GM12878 (cell line): ENCODE results near the gene HORMAD2. TPM values are rescaled to one million over a fixed set of nuclear protein-coding genes. Genes with fewer than 3 reads are reported as not detected.

Source experiments
- ATAC-seq: fragments of 200-7000 bp; cut with Tn5 transposase; 3 replicates; pipeline ENCODE4 v1.9.1; 2020; ENCODE audit warnings: mild to moderate bottlenecking, moderate library complexity
- BruUV-seq: library from RNA; stranded (reverse); fragments of 400-500 nt; replicated peaks from 2 replicates; lab custom pipeline; 2021; lab: Mats Ljungman, UMichigan
- CTCF ChIA-PET: fragments of 300-600 bp; sonication (Branson Sonifier 250); formaldehyde crosslinking; extraction: SDS; loops from one replicate; lab custom pipeline; 2021; ENCODE audit warnings: inconsistent platforms; lab: Yijun Ruan, JAX
- POLR2A ChIA-PET: fragments of 350-600 bp; formaldehyde crosslinking; extraction: SDS; loops from one replicate; lab custom pipeline; 2021; ENCODE audit warnings: inconsistent platforms; lab: Charles Lee
- RAD21 ChIA-PET: fragments of 300-600 bp; sonication (Branson Sonifier 250); formaldehyde crosslinking; loops from one replicate; lab custom pipeline; 2023; ENCODE audit warnings: antibody characterized with exemption; ENCODE audit not compliant: unreplicated experiment; lab: Charles Lee
- SMC1A ChIA-PET: fragments of 300-600 bp; sonication (Branson Sonifier 250); formaldehyde crosslinking; loops from one replicate; lab custom pipeline; 2023; ENCODE audit not compliant: unreplicated experiment, uncharacterized antibody; lab: Charles Lee
- DNase-seq: peaks from one replicate; pipeline ENCODE4 v3.0.0-alpha.2; 2011; ENCODE audit warnings: low read depth, low spot score
- FAIRE-seq: peaks from 3 replicates; lab custom pipeline; 2011; peaks lifted over from hg19 to GRCh38; lab: Jason Lieb, UNC
- H2AFZ ChIP-seq: 2 replicates; pipeline ENCODE4 v1.6.0; 2011; ENCODE audit warnings: low read depth, low read length, control low read depth; ENCODE audit not compliant: control insufficient read depth
- H3K27ac ChIP-seq: 2 replicates; pipeline ENCODE4 v1.5.1; 2011; ENCODE audit warnings: control low read depth; ENCODE audit not compliant: control insufficient read depth, insufficient read depth
- H3K27me3 ChIP-seq, 2 experiments: replicated peaks in 1 of 2; 2 replicates each; pipeline versions ENCODE4 v1.6.0 to v1.6.1; 2011; ENCODE audit warnings: low read length in 1 of 2; ENCODE audit not compliant: control insufficient read depth in 2 of 2, insufficient read depth in 2 of 2
- H3K36me3 ChIP-seq, 2 experiments: 2 replicates each; pipeline ENCODE4 v1.5.1; 2011; ENCODE audit warnings: low read length in 1 of 2; ENCODE audit not compliant: control insufficient read depth in 2 of 2, insufficient read depth in 2 of 2
- H3K4me1 ChIP-seq: 2 replicates; pipeline ENCODE4 v1.6.1; 2011; ENCODE audit warnings: mild to moderate bottlenecking, low read length, moderate library complexity, mixed read lengths; ENCODE audit not compliant: control insufficient read depth, insufficient read depth
- H3K4me2 ChIP-seq: 2 replicates; pipeline ENCODE4 v1.6.0; 2011; ENCODE audit warnings: control low read depth; ENCODE audit not compliant: control insufficient read depth, insufficient read depth
- H3K4me3 ChIP-seq: fragments of 200-600 bp; sonication (generic); 2 replicates; pipeline ENCODE4 v1.5.1; 2016
- H3K79me2 ChIP-seq: 2 replicates; pipeline ENCODE4 v1.6.0; 2011; ENCODE audit warnings: low read length; ENCODE audit not compliant: control insufficient read depth, insufficient read depth
- H3K9ac ChIP-seq: 2 replicates; pipeline ENCODE4 v1.8.0; 2011; ENCODE audit warnings: low read length, control low read depth, mixed read lengths; ENCODE audit not compliant: control insufficient read depth, insufficient read depth
- H3K9me3 ChIP-seq: replicated peaks from 3 replicates; pipeline ENCODE4 v1.5.1; 2011; ENCODE audit warnings: mild to moderate bottlenecking, low read length; ENCODE audit not compliant: control insufficient read depth, insufficient read depth
- H4K20me1 ChIP-seq: 2 replicates; pipeline ENCODE4 v1.6.0; 2011; ENCODE audit not compliant: control insufficient read depth, insufficient read depth
- ATF3 ChIP-seq: IDR thresholded peaks from 2 replicates; pipeline ENCODE4 v1.6.1; 2011; ENCODE audit warnings: low read depth, mild to moderate bottlenecking, low read length, moderate library complexity, borderline replicate concordance; ENCODE audit errors: extremely low read depth
- BCLAF1 ChIP-seq: fragments of 450-650 bp; IDR thresholded peaks from 2 replicates; pipeline ENCODE4 v1.6.1; 2017; ENCODE audit warnings: antibody characterized with exemption, mild to moderate bottlenecking, moderate library complexity
- CHD1 ChIP-seq: IDR thresholded peaks from 2 replicates; pipeline ENCODE4 v1.6.1; 2012; ENCODE audit warnings: low read depth, low read length, improper control_type of control experiment
- CREM ChIP-seq: IDR thresholded peaks from 2 replicates; pipeline ENCODE4 v1.6.1; 2014; ENCODE audit warnings: antibody characterized with exemption, low read depth
- IKZF2 ChIP-seq, 2 experiments: fragments of 450-650 bp; IDR thresholded peaks; 2 replicates each; pipeline ENCODE4 v1.6.1; 2017; ENCODE audit warnings: mild to moderate bottlenecking in 2 of 2, moderate library complexity in 2 of 2
- KDM1A ChIP-seq: fragments of 200-600 bp; sonication (generic); IDR thresholded peaks from 2 replicates; pipeline ENCODE4 v1.6.1; 2016; ENCODE audit warnings: borderline replicate concordance
- NFIC ChIP-seq: IDR thresholded peaks from 2 replicates; pipeline ENCODE4 v1.6.1; 2012; ENCODE audit warnings: low read depth, mild to moderate bottlenecking, inconsistent platforms, low read length, moderate library complexity
- NFYA ChIP-seq: IDR thresholded peaks from 2 replicates; pipeline ENCODE4 v1.6.1; 2011; ENCODE audit warnings: low read depth, mild to moderate bottlenecking, low read length, improper control_type of control experiment, borderline replicate concordance
- STAT1 ChIP-seq: fragments of 450-650 bp; conservative IDR thresholded peaks from 2 replicates; pipeline ENCODE4 v1.6.1; 2014; ENCODE audit warnings: antibody characterized with exemption, mild to moderate bottlenecking
- SUPT20H ChIP-seq: IDR thresholded peaks from 2 replicates; pipeline ENCODE4 v1.6.1; 2011; ENCODE audit warnings: low read depth, mild to moderate bottlenecking, low read length, moderate library complexity, borderline replicate concordance; ENCODE audit not compliant: control insufficient read depth
- TCF3 ChIP-seq: IDR thresholded peaks from 2 replicates; pipeline ENCODE4 v1.6.1; 2012; ENCODE audit warnings: low read depth, mild to moderate bottlenecking, low read length, borderline replicate concordance; ENCODE audit not compliant: insufficient read depth
- YBX1 ChIP-seq: fragments of 450-650 bp; IDR thresholded peaks from 2 replicates; pipeline ENCODE4 v1.6.1; 2016; ENCODE audit warnings: antibody characterized with exemption
- ZNF592 ChIP-seq: fragments of 450-650 bp; IDR thresholded peaks from 2 replicates; pipeline ENCODE4 v1.6.1; 2017; ENCODE audit warnings: mild to moderate bottlenecking, moderate library complexity
- WGBS: methylation state at CpG from one replicate; pipeline ENCODE4 v1.1.6; 2016; ENCODE audit warnings: low lambda C conversion rate; ENCODE audit not compliant: insufficient replicate concordance, insufficient coverage; ENCODE audit errors: missing lambda C conversion rate; 5-methylcytosine and 5-hydroxymethylcytosine counted together
- in situ Hi-C: fragments of 300-500 bp; cut with MboI; formaldehyde crosslinking; loops from 9 replicates; pipeline ENCODE4 v1.14.3; 2018; ENCODE audit warnings: mixed read lengths
- intact Hi-C: fragments of 100-400 bp; cut with micrococcal nuclease; formaldehyde crosslinking; loops from one replicate; pipeline ENCODE4 v1.14.2; 2022; ENCODE audit not compliant: unreplicated experiment
- polyA plus RNA-seq, 11 experiments: library from polyadenylated mRNA; depleted of rRNA in 4 of 11; unstranded in 6 of 11; stranded (reverse) in 5 of 11; fragments of >200 nt; fragmentation: Nextera tagmentation in 4 of 11; fragmentation: Illumina TruSeq in 1 of 11; extraction: Ambion mirVana in 4 of 11; extraction: Trizol in 1 of 11; gene quantifications; 1 replicate in 1 of 11; 2 replicates in 10 of 11; pipeline versions ENCODE4 v1.2.1 to v1.2.3, GENCODE V29; 2011 to 2016; ENCODE audit warnings: inconsistent platforms in 2 of 11, missing spikeins in 2 of 11, low read depth in 1 of 11
- total RNA-seq, 4 experiments: library from RNA; depleted of rRNA in 3 of 4; stranded (reverse); fragments of >200 nt in 3 of 4; fragmentation: Illumina TruSeq in 1 of 4; extraction: Trizol in 1 of 4; gene quantifications; 2 replicates each; pipeline versions ENCODE4 v1.2.1 to v1.2.3, GENCODE V29; 2013 to 2021

Gene HORMAD2
- total and polyA plus RNA-seq, 10 of the 15 experiments (the other 5 are each of a cell fraction or from before 2014, with no cell fraction given): 0.07 to 0.13 TPM; not detected in 8

GRCh38 chr22:30044369-30044768 lies 35.9 kb upstream of the HORMAD2 start:
- whole genome bisulfite sequencing: 51% methylated on average over 3 of the region's 3 CpGs
- in situ Hi-C loops (no loop called here), intact Hi-C loops (no loop called here)
- Histone ChIP-seq H3K36me3 (no peaks in the 10 kb centered on the region), H3K27me3 (no peaks in the 10 kb centered on the region), H3K4me3 (no peak overlapping the region), H3K79me2 (no peaks in the 10 kb centered on the region)
- POLR2A ChIA-PET: no interaction called here
- no peak for FAIRE-seq
- TF ChIP-seq CHD1 (no peak), IKZF2 (IDR thresholded peaks at IDR 0.05) (no peak), KDM1A (no peak), NFYA (no peak), NFIC (no peak), ATF3 (no peak), BCLAF1 (no peak), ZNF592 (no peak), SUPT20H (no peak), TCF3 (no peak), YBX1 (no peak), STAT1 (no peak), CREM (no peak)
- TF ChIP-seq, all 136 proteins: peak for 0
- H2AFZ ChIP-seq: no peak overlapping the region
- H4K20me1 ChIP-seq: no peaks in the 10 kb centered on the region
- H3K4me1 ChIP-seq: no peaks in the 10 kb centered on the region
- no peak overlapping the region for H3K9ac ChIP-seq
- CTCF ChIA-PET: no interaction called here
- BruUV-seq: no TSS peak
- no peak overlapping the region for H3K27ac ChIP-seq
- RAD21 ChIA-PET: no interaction called here
- ATAC-seq (no peak), DNase-seq (no peak)
- H3K4me2 ChIP-seq: no peak overlapping the region
- no peaks in the 10 kb centered on the region for H3K9me3 ChIP-seq
- SMC1A ChIA-PET: no interaction called here
